ENCODE data around the gene ATAD3A.
"Not testable (repeated sequence)": the region's sequence is repeated elsewhere in the genome, so short reads cannot be mapped to it uniquely, and the experiment has no call there.

DNA sequence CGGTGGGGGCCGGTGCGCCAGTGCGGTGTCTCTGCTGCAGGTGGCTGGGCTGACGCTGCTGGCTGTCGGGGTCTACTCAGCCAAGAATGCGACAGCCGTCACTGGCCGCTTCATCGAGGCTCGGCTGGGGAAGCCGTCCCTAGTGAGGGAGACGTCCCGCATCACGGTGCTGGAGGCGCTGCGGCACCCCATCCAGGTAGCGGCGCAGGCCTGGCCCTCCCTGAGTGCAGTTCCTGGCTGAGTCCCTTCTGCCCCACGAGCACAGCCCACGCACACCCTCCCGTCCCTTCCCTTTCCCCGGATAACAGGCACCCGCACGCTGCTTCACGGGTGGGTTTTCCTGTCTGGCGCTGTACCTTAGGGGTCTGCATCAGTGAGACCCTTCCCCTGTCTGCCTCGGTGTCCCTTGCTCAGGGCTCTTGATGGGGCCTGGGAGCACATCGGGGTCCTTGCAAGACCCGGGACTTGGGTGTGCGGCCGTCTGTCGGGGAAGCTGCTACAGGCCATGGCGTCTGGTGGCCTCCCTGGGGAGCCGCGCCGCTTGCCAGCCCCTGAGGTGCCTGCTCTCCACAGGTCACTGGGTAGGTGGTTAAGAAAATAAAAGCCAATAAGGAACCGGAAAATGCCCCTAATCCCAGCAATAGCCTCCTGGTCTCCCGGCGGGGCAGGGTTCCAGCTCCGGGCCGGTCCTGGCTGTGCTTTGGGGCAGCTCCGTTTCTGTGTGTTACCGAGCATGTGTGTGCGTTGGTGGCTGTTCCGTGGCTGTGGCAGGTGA, 26.8 kb upstream of the ATAD3A start:
- TF ChIP-seq FOS, POLR2A, BHLHE40, SMC3 (IDR thresholded peaks at IDR 0.05; ENCODE audit: low read depth, low read length): not testable (repeated sequence)
- TF ChIP-seq, protein P1, sequence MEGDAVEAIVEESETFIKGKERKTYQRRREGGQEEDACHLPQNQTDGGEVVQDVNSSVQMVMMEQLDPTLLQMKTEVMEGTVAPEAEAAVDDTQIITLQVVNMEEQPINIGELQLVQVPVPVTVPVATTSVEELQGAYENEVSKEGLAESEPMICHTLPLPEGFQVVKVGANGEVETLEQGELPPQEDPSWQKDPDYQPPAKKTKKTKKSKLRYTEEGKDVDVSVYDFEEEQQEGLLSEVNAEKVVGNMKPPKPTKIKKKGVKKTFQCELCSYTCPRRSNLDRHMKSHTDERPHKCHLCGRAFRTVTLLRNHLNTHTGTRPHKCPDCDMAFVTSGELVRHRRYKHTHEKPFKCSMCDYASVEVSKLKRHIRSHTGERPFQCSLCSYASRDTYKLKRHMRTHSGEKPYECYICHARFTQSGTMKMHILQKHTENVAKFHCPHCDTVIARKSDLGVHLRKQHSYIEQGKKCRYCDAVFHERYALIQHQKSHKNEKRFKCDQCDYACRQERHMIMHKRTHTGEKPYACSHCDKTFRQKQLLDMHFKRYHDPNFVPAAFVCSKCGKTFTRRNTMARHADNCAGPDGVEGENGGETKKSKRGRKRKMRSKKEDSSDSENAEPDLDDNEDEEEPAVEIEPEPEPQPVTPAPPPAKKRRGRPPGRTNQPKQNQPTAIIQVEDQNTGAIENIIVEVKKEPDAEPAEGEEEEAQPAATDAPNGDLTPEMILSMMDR (conservative IDR thresholded peaks at IDR 0.05; ENCODE audit: low read depth, low read length), result not testable (repeated sequence)
- TF ChIP-seq, protein P2, sequence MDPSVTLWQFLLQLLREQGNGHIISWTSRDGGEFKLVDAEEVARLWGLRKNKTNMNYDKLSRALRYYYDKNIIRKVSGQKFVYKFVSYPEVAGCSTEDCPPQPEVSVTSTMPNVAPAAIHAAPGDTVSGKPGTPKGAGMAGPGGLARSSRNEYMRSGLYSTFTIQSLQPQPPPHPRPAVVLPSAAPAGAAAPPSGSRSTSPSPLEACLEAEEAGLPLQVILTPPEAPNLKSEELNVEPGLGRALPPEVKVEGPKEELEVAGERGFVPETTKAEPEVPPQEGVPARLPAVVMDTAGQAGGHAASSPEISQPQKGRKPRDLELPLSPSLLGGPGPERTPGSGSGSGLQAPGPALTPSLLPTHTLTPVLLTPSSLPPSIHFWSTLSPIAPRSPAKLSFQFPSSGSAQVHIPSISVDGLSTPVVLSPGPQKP (IDR thresholded peaks at IDR 0.05; ENCODE audit: borderline replicate concordance, low read depth, low read length), result not testable (repeated sequence)

All from IMR-90 (cell line).